SU-DHL-6 (cell line): ENCODE data around the gene RNU1-2.
"Not testable (repeated sequence)": the region's sequence is repeated elsewhere in the genome, so short reads cannot be mapped to it uniquely, and the experiment has no call there.

Experiments
- H2AFZ ChIP-seq: fragments of 200-600 bp; sonication (generic); 2 replicates; pipeline ENCODE4 v1.6.1; 2014; ENCODE audit warnings: low read depth, mild to moderate bottlenecking, moderate library complexity, mixed read lengths, antibody characterized with exemption, low read length; ENCODE audit not compliant: severe bottlenecking
- H3F3A ChIP-seq: fragments of 200-600 bp; shearing (Covaris generic); 2 replicates; pipeline ENCODE4 v1.6.0; 2016; ENCODE audit warnings: antibody characterized with exemption, mild to moderate bottlenecking; ENCODE audit not compliant: insufficient read depth
- H3K27ac ChIP-seq: fragments of 200-600 bp; sonication (generic); 2 replicates; pipeline ENCODE4 v1.5.1; 2016; ENCODE audit warnings: low read depth, mild to moderate bottlenecking, low read length, moderate library complexity, mixed read lengths
- H3K27me3 ChIP-seq: fragments of 200-600 bp; sonication (generic), shearing (Covaris generic); 2 replicates; pipeline ENCODE4 v1.6.0; 2014; ENCODE audit warnings: mild to moderate bottlenecking, low read length
- H3K36me3 ChIP-seq: fragments of 200-600 bp; sonication (generic); 2 replicates; pipeline ENCODE4 v1.6.1; 2014; ENCODE audit warnings: mild to moderate bottlenecking, low read length, mixed read lengths
- H3K4me2 ChIP-seq: fragments of 300-600, 200-600 bp; shearing (Covaris generic), sonication (generic); 2 replicates; pipeline ENCODE4 v1.6.0; 2014; ENCODE audit warnings: low read length, low read depth, mild to moderate bottlenecking; ENCODE audit not compliant: poor library complexity, severe bottlenecking
- H3K4me3 ChIP-seq: fragments of 200-600 bp; sonication (generic); 2 replicates; pipeline ENCODE4 v1.5.1; 2014; ENCODE audit warnings: antibody characterized with exemption, low read length, mild to moderate bottlenecking, mixed read lengths; ENCODE audit not compliant: insufficient read depth, poor library complexity, severe bottlenecking
- H3K79me2 ChIP-seq: fragments of 200-600 bp; sonication (generic); 2 replicates; pipeline ENCODE4 v1.6.1; 2014; ENCODE audit warnings: mild to moderate bottlenecking, low read length, moderate library complexity; ENCODE audit not compliant: insufficient read depth
- H3K9ac ChIP-seq: fragments of 200-600 bp; sonication (generic); 2 replicates; pipeline ENCODE4 v1.7.0; 2014; ENCODE audit warnings: mild to moderate bottlenecking, low read length
- H3K9me2 ChIP-seq: fragments of 200-600 bp; sonication (generic); replicated peaks from 2 replicates; pipeline ENCODE4 v1.6.1; 2014; ENCODE audit warnings: low read length; ENCODE audit not compliant: insufficient read depth
- H3K9me3 ChIP-seq: fragments of 200-600 bp; sonication (generic); 2 replicates; pipeline ENCODE4 v1.6.1; 2014; ENCODE audit warnings: low read length, mixed read lengths; ENCODE audit not compliant: insufficient read depth
- H4K20me1 ChIP-seq: fragments of 200-600 bp; sonication (generic); 2 replicates; pipeline ENCODE4 v1.6.1; 2014; ENCODE audit warnings: low read depth, mild to moderate bottlenecking, antibody characterized with exemption, low read length, moderate library complexity, mixed read lengths
- EZH2phosphoT487 ChIP-seq: fragments of 200-600 bp; sonication (generic), shearing (Covaris generic); conservative IDR thresholded peaks from 2 replicates; pipeline ENCODE4 v1.6.1; 2018; ENCODE audit warnings: mild to moderate bottlenecking, antibody characterized with exemption, low read length, moderate library complexity, mixed read lengths
- TF ChIP-seq, protein P1 (sequence below): fragments of 200-600 bp; sonication (generic); IDR thresholded peaks from one replicate; pipeline ENCODE4 v1.5.1; 2017; ENCODE audit warnings: antibody characterized with exemption, mild to moderate bottlenecking, low read length, moderate library complexity; ENCODE audit not compliant: insufficient read depth, poor library complexity, severe bottlenecking

RNU1-2 gene

DNA sequence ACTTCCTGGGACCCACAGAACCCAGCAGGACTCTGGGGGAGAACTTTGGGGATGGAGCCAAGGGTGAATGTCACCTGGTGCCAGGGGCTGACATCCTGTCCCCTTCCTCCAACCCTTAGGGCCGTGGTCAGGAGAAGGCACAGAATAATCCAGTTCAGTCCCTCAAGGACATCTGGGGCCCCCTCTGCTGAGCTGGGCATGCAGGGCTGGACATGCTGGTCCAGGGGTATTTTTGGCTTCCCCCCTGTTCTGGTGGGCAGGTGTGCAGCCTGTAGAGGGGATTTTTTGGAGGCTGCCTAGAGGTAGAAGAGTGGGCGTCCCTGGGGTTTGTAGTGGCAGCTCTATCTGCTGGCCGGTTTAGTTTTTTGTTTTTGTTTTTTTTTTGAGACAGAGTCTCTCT is 22.6 kb downstream of the RNU1-2 start:
- no peak for TF ChIP-seq EZH2phosphoT487
- TF ChIP-seq, protein P1, sequence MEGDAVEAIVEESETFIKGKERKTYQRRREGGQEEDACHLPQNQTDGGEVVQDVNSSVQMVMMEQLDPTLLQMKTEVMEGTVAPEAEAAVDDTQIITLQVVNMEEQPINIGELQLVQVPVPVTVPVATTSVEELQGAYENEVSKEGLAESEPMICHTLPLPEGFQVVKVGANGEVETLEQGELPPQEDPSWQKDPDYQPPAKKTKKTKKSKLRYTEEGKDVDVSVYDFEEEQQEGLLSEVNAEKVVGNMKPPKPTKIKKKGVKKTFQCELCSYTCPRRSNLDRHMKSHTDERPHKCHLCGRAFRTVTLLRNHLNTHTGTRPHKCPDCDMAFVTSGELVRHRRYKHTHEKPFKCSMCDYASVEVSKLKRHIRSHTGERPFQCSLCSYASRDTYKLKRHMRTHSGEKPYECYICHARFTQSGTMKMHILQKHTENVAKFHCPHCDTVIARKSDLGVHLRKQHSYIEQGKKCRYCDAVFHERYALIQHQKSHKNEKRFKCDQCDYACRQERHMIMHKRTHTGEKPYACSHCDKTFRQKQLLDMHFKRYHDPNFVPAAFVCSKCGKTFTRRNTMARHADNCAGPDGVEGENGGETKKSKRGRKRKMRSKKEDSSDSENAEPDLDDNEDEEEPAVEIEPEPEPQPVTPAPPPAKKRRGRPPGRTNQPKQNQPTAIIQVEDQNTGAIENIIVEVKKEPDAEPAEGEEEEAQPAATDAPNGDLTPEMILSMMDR, result no peak
- H3K27ac ChIP-seq, result no peak overlapping the region
- H3K4me3 ChIP-seq, result no peak overlapping the region
- no peaks in the 10 kb centered on the region for H3K79me2 ChIP-seq
- no peaks in the 10 kb centered on the region for H3K36me3 ChIP-seq
- H2AFZ ChIP-seq, result no peak overlapping the region
- no peaks in the 10 kb centered on the region for H3K9me2 ChIP-seq
- H3K27me3 ChIP-seq, result no peaks in the 10 kb centered on the region
- no peak overlapping the region for H3K9ac ChIP-seq
- H3K9me3 ChIP-seq, result no peaks in the 10 kb centered on the region
- no peak overlapping the region for H3K4me2 ChIP-seq
- H3F3A ChIP-seq, result no peaks in the 10 kb centered on the region
- no peaks in the 10 kb centered on the region for H4K20me1 ChIP-seq

DNA sequence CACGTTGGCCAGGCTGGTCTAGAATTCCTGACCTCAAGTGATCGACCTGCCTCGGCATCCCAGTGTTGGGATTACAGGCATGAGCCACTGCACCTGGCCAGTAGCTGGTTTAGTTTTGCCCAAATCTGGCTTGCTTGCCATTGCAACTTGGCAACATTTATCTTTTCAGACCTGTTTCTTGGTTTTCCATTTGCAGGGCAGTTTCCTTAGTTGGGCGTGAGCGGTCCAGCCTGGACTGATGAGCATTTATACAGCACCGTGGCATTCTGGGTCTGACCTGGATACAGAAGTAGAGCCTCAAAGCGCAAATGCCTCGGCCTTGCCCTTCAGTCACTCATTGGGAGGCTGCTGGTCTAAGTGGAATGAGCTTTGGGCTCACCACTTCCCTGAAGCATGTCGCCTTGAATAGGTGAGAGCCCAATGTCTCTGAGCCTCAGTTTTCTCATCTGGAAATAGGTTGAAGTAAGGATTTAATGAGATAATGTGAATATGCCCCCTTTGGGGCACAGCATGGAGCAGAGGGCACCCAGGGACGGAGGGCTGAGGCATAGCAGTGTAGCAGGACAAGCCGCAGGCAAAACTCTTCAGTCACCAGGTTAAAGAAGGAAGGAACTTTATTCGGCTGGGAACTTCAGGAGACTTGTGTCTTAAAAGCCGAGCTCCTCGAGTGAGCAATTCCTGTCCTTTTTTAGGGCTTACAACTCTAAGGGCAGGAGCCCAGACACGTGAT is 23.3 kb downstream of the RNU1-2 start:
- H4K20me1 ChIP-seq, H3K36me3 ChIP-seq, H3K9ac ChIP-seq, H3K9me2 ChIP-seq, H2AFZ ChIP-seq, H3K27me3 ChIP-seq, H3F3A ChIP-seq, H3K4me2 ChIP-seq, H3K9me3 ChIP-seq, H3K4me3 ChIP-seq, H3K27ac ChIP-seq, H3K79me2 ChIP-seq: not testable (repeated sequence)

DNA sequence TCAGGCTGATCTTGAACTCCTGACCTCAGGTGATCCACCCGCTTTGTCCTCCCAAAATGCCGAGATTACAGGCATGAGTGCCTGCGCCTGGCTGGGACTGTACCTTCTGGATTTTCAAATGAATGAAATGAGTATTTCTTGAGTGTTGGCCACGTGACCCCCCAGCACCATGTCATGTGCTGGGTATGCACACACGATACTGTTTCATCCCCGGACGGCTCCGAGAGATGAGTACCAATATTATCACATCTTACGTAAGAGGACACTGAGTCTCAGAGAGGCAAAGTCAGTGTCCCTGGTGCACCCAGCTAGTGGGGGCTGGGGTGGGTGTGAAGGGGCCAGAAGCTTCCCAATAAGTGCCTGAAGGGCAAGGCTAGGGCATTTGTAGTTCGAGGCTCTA is 25.2 kb downstream of the RNU1-2 start:
- no peak overlapping the region for H3K4me2 ChIP-seq

More for the DNA sequence above, 25.2 kb downstream of the RNU1-2 start:
- TF ChIP-seq, protein P1, result no peak
- TF ChIP-seq EZH2phosphoT487, result no peak
- Histone ChIP-seq H3F3A (no peaks in the 10 kb centered on the region), H3K9ac (no peak overlapping the region), H3K27me3 (no peaks in the 10 kb centered on the region), H3K36me3 (no peaks in the 10 kb centered on the region), H2AFZ (no peak overlapping the region), H4K20me1 (no peaks in the 10 kb centered on the region), H3K4me3 (no peak overlapping the region), H3K79me2 (no peaks in the 10 kb centered on the region), H3K9me3 (no peaks in the 10 kb centered on the region), H3K27ac (no peak overlapping the region), H3K9me2 (no peaks in the 10 kb centered on the region)
